Nephron (organoid): ENCODE measurements around the gene ZNG1C.
"Not testable (repeated sequence)": the region's sequence is repeated elsewhere in the genome, so short reads cannot be mapped to it uniquely, and the experiment has no call there.

Experiments
- H3K27ac Mint-ChIP-seq, 3 experiments: 2 replicates each; pipeline ENCODE4 v1.8.0; 2020; ENCODE audit warnings: mixed read lengths in 3 of 3, mild to moderate bottlenecking in 2 of 3, moderate library complexity in 1 of 3
- H3K27me3 Mint-ChIP-seq: 2 replicates; pipeline ENCODE4 v1.8.0; 2021; ENCODE audit warnings: low read depth, mild to moderate bottlenecking, moderate library complexity, mixed read lengths
- H3K36me3 Mint-ChIP-seq: 2 replicates; pipeline ENCODE4 v1.8.0; 2020; ENCODE audit warnings: low read depth, mixed read lengths
- H3K4me1 Mint-ChIP-seq: 2 replicates; pipeline ENCODE4 v1.8.0; 2020; ENCODE audit warnings: mixed read lengths
- H3K4me3 Mint-ChIP-seq, 3 experiments: 2 replicates each; pipeline ENCODE4 v1.8.0; 2020; ENCODE audit warnings: mild to moderate bottlenecking in 3 of 3, mixed read lengths in 3 of 3, moderate library complexity in 2 of 3
- H3K9me3 Mint-ChIP-seq: 2 replicates; pipeline ENCODE4 v1.8.0; 2020; ENCODE audit warnings: mixed read lengths
- CTCF ChIP-seq, 3 experiments: fragments of 200-600 bp; sonication (generic); IDR thresholded peaks; one replicate each; pipeline ENCODE4 v1.5.0; 2021; ENCODE audit warnings: antibody characterized with exemption in 3 of 3; ENCODE audit not compliant: unreplicated experiment in 3 of 3

The ZNG1C gene

GRCh38 chr9:68330531-68331173, 88.9 kb downstream of the ZNG1C start:
- H3K4me1 Mint-ChIP-seq, H3K27ac Mint-ChIP-seq, H3K4me3 Mint-ChIP-seq, H3K36me3 Mint-ChIP-seq, H3K27me3 Mint-ChIP-seq, H3K9me3 Mint-ChIP-seq: not testable (repeated sequence)

GRCh38 chr9:68332122-68332521, 90.3 kb downstream of the ZNG1C start:
- not testable (repeated sequence) for H3K4me3 Mint-ChIP-seq, H3K9me3 Mint-ChIP-seq, H3K4me1 Mint-ChIP-seq, H3K36me3 Mint-ChIP-seq, H3K27me3 Mint-ChIP-seq, H3K27ac Mint-ChIP-seq

GRCh38 chr9:68335935-68336334, 94.2 kb downstream of the ZNG1C start:
- not testable (repeated sequence) for H3K9me3 Mint-ChIP-seq, H3K4me1 Mint-ChIP-seq, H3K27me3 Mint-ChIP-seq, H3K36me3 Mint-ChIP-seq
- peak overlapping the region in 2 of 3 experiments; percentile 4 to 5 for H3K4me3 Mint-ChIP-seq
- peak overlapping the region in 2 of 3 experiments; percentile 83 to 91 for H3K27ac Mint-ChIP-seq

GRCh38 chr9:68336639-68337339, 95.0 kb downstream of the ZNG1C start:
- not testable (repeated sequence) for H3K4me1 Mint-ChIP-seq, H3K9me3 Mint-ChIP-seq

GRCh38 chr9:68338000-68338399, 96.2 kb downstream of the ZNG1C start:
- H3K4me3 Mint-ChIP-seq, H3K27ac Mint-ChIP-seq, H3K9me3 Mint-ChIP-seq, H3K36me3 Mint-ChIP-seq: not testable (repeated sequence)
- Mint-ChIP-seq H3K27me3 (peaks cover 12% of the 10 kb centered on the region), H3K4me1 (peaks cover 14% of the 10 kb centered on the region)

More at GRCh38 chr9:68336639-68337339, 95.0 kb downstream of the ZNG1C start:
- H3K36me3 Mint-ChIP-seq, H3K27me3 Mint-ChIP-seq: not testable (repeated sequence)
- Mint-ChIP-seq H3K27ac (peak overlapping the region; percentile 33 to 88 (median 69)), H3K4me3 (peak overlapping the region in 2 of 3 experiments; percentile 65 to 66)

DNA sequence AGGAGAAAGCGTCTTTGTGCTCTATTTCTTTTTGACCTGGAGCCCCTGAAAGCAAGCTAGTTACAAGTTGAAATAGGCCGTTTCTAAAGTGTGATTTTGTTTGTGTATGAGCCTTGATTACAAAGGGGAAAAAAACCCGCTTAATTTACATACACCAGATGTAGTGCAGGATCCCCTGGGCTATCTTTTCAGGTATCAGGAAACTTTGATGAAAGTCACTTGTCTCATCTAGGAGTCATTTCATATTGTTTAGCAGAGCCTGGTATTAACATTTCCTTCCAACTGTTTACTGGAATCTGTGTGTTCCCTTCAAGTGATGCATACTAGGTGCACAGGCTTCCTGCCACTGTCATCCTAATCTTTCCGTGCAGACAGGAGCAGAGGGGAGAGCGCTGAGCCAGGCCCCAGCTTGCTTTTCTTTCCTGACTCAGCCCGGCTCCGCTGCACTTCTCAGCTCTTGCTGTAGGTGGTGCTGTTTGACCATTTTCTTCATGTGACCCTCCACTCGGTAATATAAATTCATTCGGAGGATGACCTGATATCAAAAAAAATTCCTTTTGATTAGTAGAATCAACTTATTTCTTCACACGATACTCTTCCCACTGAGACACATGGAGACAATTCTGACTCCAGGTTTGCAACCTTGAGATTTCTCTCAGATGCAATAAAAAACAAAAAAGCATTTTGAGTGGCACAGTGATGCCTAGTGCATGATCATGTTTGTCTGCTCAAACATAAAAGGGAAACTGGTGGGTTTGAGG, 100.7 kb downstream of the ZNG1C start:
- H3K9me3 Mint-ChIP-seq = not testable (repeated sequence)
- TF ChIP-seq CTCF (IDR thresholded peaks at IDR 0.05; ENCODE audit: unreplicated experiment in 3 of 3) = peak; percentile 19 to 24 (median 24)
- peaks cover 21% of the 10 kb centered on the region for H3K4me1 Mint-ChIP-seq

GRCh38 chr9:68343242-68343641, 101.5 kb downstream of the ZNG1C start:
- not testable (repeated sequence) for H3K4me3 Mint-ChIP-seq, H3K27me3 Mint-ChIP-seq, H3K36me3 Mint-ChIP-seq, H3K9me3 Mint-ChIP-seq
- H3K4me1 Mint-ChIP-seq = peaks cover 21% of the 10 kb centered on the region
- peak overlapping the region in 1 of 3 experiments; percentile 38 for H3K27ac Mint-ChIP-seq

More for the DNA sequence above, 100.7 kb downstream of the ZNG1C start:
- H3K36me3 Mint-ChIP-seq, H3K27ac Mint-ChIP-seq: not testable (repeated sequence)
- Mint-ChIP-seq H3K27me3 (peaks cover 12% of the 10 kb centered on the region), H3K4me3 (peak overlapping the region in 1 of 3 experiments; percentile 7)

- H3K9me3 Mint-ChIP-seq, H3K36me3 Mint-ChIP-seq, H3K27me3 Mint-ChIP-seq, H3K4me3 Mint-ChIP-seq: not testable (repeated sequence)
- Mint-ChIP-seq H3K4me1 (peaks cover 24% of the 10 kb centered on the region), H3K27ac (peak overlapping the region in 2 of 3 experiments; percentile 38 to 59)
Measured at GRCh38 chr9:68343992-68344391, 102.2 kb downstream of the ZNG1C start.
